ENCODE results near the gene DLX6. TPM values are rescaled to one million over a fixed set of nuclear protein-coding genes. Genes with fewer than 3 reads are reported as not detected.
"Not testable (repeated sequence)": the region's sequence is repeated elsewhere in the genome, so short reads cannot be mapped to it uniquely, and the experiment has no call there.

The DLX6 gene
- polyA plus RNA-seq, 3 donors: not detected

DNA sequence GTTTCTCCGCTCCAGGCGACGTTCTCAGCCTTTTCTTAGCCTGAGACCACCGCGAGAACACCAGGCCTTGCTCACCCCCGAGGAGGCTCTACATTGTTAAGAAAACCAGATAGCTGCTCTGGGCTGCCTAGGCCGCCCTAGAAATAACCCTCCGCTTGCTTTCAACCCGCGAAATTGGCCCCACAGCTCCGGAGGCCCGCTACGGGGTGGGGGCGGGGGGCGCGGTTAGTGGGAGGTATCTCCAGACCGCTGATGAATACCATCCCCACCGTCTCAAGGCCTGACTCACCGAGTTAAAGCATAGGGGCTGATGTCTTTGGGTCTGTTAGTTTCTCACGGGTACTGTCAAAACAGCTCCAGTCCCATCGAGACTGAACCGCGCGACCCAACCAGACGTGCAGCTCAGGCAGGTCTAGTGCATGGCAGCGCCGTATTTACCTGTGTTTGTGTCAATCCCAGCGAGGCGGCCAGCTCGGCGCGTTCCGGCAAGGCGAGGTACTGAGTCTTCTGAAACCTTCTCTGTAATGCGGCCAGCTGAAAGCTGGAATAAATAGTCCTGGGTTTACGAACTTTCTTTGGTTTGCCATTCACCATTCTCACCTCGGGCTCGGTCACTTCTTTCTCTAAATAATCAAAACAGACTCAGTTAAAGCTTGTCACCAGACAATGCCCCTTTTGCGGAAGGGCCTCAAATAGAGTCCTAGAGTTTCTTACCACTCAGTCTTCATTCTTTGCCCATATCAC, 16.6 kb downstream of the DLX6 start:
- no peak for DNase-seq

DNA sequence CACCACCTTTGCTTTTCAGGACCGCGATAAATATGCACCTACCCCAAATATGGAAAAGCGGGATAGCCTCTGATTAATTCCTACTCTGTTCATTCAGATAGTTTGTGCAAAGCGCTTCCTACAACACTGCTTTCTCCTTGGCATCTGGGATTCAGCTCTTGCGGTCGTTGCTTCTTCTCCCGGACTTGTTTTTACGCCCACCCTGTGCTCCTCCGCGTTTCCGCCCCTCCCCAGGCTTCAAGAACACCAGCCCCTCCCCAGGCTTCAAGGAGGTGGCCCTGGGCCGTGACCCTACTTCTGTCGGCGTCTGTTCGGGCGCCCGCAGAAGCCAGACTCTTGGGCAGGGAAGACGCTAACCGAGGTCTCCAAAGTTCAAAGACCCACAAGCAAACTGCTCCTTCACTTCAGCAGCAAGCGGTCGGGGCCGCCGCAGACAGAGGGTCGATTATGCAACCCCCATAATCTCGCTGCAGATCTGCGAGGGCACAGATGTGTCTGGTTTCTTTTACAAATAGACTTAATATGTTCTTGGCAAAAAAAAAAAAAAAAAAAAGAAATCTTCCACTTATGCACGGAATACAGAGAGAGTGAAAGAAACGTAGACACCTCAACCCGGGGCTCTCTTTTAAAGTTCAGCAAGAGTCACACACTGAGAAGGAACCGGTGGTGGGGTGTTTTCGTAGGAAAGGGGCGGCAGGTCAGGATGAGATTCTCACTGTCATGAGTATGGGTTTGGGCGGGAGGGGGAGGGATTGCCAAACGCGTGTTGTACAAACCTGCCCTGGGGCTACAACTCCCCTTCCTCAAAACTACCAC, 17.3 kb downstream of the DLX6 start:
- no peak for DNase-seq

DNA sequence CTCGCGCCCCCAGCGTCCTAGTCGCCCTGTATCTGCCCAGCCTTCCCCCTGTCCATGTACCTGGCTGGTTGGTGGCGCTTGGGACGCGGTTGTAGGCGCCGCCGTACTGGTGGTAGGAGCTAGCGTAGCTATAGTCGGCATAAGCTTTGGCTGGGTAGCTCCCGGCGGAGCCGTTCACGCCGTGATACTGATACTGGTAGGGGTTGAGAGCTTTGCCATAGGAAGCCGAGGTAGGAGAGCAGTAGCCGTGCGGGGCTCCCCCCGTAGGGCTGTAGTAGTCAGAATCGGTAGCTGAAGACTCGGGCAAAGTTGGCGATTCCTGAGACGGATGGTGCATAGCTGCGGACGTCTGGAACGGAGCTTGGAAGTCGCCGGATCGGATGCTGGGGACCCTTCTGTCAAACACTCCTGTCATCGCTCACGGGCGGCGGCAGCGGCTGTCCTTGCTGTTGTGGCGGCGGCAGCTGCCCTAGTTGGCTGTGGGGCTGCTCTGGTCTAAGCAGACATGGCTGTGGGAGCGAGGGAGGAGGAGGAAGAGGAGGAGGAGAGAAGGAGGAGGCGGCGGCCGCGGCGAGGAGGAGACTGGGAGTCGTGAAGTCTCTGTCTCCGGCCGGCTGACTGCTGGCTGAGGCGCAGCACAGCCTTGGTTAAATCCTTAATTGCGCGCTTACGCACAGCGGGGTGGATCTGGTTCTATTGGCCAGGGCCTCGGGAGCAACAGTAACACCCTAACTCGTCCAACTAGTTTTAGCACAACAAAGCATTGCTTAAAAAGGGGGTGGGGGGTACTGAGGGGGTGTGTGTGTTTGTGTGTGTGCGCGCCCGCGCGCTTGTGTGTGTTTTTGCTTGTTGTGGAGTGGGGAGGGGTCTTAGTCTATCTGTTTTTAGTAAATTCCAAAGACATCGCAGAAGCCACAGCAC, 19.1 kb downstream of the DLX6 start, which contains the start of gene DLX5:
Gene DLX5 (minus strand): TSS at position 623 of the 921 bp plus-strand sequence. CDS start 208 bp downstream, at position 415.
- DNase-seq: no peak

- no peak for DNase-seq
Observed at GRCh38 chr7:97025130-97025499, 19.8 kb downstream of the DLX6 start.

GRCh38 chr7:97025983-97026714, 20.8 kb downstream of the DLX6 start:
- no peak for DNase-seq

DNA sequence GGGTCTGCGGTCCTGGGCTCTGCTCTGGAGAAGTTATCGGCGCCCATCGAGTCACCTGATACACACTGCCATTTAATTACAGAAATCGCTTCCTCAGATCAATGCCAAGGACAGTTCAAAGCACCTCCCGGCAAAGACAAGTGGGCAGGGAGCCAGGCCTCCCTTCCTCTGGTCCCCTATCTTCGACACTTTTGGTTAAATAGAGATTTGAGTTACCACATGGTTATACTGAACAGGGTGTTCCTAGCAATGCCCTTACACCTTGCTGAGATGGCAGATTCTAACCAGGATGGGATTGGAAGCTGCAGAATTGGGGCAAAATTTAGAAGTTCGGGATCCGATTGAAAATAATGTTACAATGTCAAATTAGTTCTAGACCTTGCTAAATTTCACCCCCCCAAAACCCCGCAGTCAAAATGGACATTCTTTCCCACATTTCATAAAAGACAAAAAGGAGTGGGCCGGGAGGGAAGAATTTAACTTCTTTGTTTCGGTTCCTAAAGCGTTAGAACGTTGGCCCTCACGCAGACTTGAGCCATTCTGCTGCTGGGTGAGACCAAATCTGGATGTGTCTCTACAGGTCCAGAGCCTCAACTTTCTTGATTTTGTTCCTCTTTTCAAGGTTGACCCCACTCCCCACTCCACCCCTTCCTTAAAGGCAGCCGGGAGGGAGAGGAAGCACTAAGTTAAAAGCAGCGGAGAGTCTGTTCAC, 21.5 kb downstream of the DLX6 start:
- no peak for DNase-seq

GRCh38 chr7:97027427-97028234, 22.3 kb downstream of the DLX6 start:
- DNase-seq: peak; percentile 73

GRCh38 chr7:97034213-97034852, 29.0 kb downstream of the DLX6 start:
- DNase-seq: not testable (repeated sequence)

- no peak for DNase-seq
Observed at GRCh38 chr7:97039374-97040065, 34.2 kb downstream of the DLX6 start.

DNA sequence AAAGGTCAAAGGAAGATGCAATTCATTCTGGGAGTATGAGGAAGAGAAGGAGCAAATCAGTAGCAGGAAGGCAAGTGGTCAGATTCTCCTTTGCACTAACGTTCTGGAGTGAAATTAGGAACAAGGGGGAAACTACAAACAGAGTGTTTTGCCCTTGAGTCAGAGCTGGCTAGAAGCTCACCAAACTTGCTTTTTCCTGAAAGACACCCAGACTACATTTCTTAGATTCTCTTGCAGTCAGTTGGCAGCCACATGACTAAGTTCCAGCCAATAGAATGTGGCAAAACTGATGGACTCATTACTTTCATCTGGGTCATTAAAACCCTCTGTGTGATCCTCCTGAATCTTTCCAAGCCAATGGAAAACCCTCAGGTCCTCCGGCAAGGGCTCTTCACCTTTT, 37.9 kb downstream of the DLX6 start:
- no peak for DNase-seq

Other genes with a start within 250 kb of the DLX6 start
- under 1 TPM in 2 of 3 donors, not detected in 1; 0.16 TPM for gene DLX5, start 19.3 kb downstream of the DLX6 start, polyA plus RNA-seq (ENCODE audit: insufficient read length in 3 of 3)
- gene SDHAF3, start 112.1 kb downstream of the DLX6 start, polyA plus RNA-seq (ENCODE audit: insufficient read length in 3 of 3): 10 to 100 TPM; 42.1 to 45.3 (median 43.3) TPM

All from renal pelvis (tissue), 4 donors.